Sigmoid colon (tissue), 4 donors: ENCODE results near the gene ZBTB34.

Source experiments
- CTCF ChIP-seq, 4 experiments: fragments of 450-650 bp in 3 of 4; fragments of 200-600 bp in 1 of 4; IDR thresholded peaks; one replicate each; pipeline ENCODE4 v1.5.1; 2016 to 2019; ENCODE audit warnings: antibody characterized with exemption in 4 of 4, mild to moderate bottlenecking in 3 of 4, moderate library complexity in 2 of 4
- EP300 ChIP-seq, 4 donors: sonication (generic); formaldehyde crosslinking; IDR thresholded peaks; one replicate each; pipeline ENCODE4 v1.6.1; 2017; ENCODE audit warnings: antibody characterized with exemption in 4 of 4
- POLR2A ChIP-seq, 2 donors: fragments of 450-650 bp; IDR thresholded peaks; one replicate each; pipeline ENCODE4 v1.6.1; 2016; ENCODE audit warnings: antibody characterized with exemption in 2 of 2, mild to moderate bottlenecking in 2 of 2, moderate library complexity in 2 of 2

GRCh38 chr9:126833020-126833419 lies 27.4 kb upstream of the ZBTB34 start:
- no peak for TF ChIP-seq EP300 (IDR thresholded peaks at IDR 0.05)
- no peak for TF ChIP-seq CTCF (IDR thresholded peaks at IDR 0.05)
- TF ChIP-seq POLR2A (IDR thresholded peaks at IDR 0.05) = no peak
